GM23248 (cell line): ENCODE results near the gene MMP17.

Experiments used
- EZH2 ChIP-seq: fragments of 200-600 bp; sonication (generic); IDR thresholded peaks from 2 replicates; pipeline ENCODE4 v1.6.1; 2018; ENCODE audit warnings: antibody characterized with exemption, mild to moderate bottlenecking; ENCODE audit not compliant: insufficient read depth, poor library complexity, severe bottlenecking
- EZH2phosphoT487 ChIP-seq: fragments of 200-600 bp; sonication (generic); IDR thresholded peaks from 2 replicates; pipeline ENCODE4 v1.6.1; 2018; ENCODE audit warnings: antibody characterized with exemption, moderate library complexity, mild to moderate bottlenecking, low read depth; ENCODE audit not compliant: insufficient read depth

DNA sequence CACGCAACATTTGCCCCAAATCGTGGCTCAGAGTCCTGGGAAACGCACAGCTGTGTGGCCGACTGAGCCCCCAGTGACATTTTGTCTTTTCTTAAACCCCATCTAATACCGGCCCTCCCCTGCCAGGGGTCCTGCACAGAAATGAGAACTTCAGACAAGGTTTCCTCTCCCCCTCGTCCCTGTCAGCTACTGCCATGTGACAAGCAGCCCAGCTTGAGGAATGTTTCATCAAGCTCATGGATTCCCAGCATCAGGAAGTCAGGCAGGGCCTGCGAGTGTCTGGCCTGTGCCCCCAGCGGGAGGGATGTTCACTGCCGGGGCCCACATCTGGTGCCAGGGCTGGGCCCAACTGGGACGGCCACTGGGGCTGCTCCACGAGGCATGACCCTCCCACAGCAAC, 15.9 kb downstream of the MMP17 start:
- TF ChIP-seq EZH2 (no peak), EZH2phosphoT487 (no peak)
